GM18519 (cell line): Measurements from ENCODE around the gene CUX1.

Source experiments
- ATAC-seq: cut with Tn5 transposase; IDR thresholded peaks from one replicate; pipeline ENCODE4 v1.9.1; 2021; ENCODE audit warnings: mild to moderate bottlenecking, moderate library complexity; ENCODE audit not compliant: unreplicated experiment, low FRiP score

The CUX1 gene

GRCh38 chr7:102082693-102083368 lies 265.4 kb downstream of the CUX1 start:
- no peak for ATAC-seq

- ATAC-seq: no peak
Observed at GRCh38 chr7:102085218-102085772, 267.9 kb downstream of the CUX1 start.

GRCh38 chr7:102089175-102090098 lies 272.0 kb downstream of the CUX1 start:
- ATAC-seq: no peak

- ATAC-seq: no peak
Observed at GRCh38 chr7:102093599-102094315, 276.3 kb downstream of the CUX1 start.

- ATAC-seq: no peak
Observed at GRCh38 chr7:102094316-102094650, 276.9 kb downstream of the CUX1 start.

- no peak for ATAC-seq
Observed at GRCh38 chr7:102095321-102096011, 278.0 kb downstream of the CUX1 start.

GRCh38 chr7:102096012-102096332 lies 278.5 kb downstream of the CUX1 start:
- no peak for ATAC-seq

- no peak for ATAC-seq
Observed at GRCh38 chr7:102096706-102097427, 279.4 kb downstream of the CUX1 start.

- no peak for ATAC-seq
Observed at GRCh38 chr7:102097601-102098161, 280.3 kb downstream of the CUX1 start.

GRCh38 chr7:102098986-102099385 lies 281.6 kb downstream of the CUX1 start:
- no peak for ATAC-seq

- no peak for ATAC-seq
Observed at GRCh38 chr7:102099474-102099873, 282.0 kb downstream of the CUX1 start.

- no peak for ATAC-seq
Observed at GRCh38 chr7:102101111-102101551, 283.7 kb downstream of the CUX1 start.

- ATAC-seq: no peak
Observed at GRCh38 chr7:102101926-102102325, 284.5 kb downstream of the CUX1 start.

- no peak for ATAC-seq
Observed at GRCh38 chr7:102103027-102103372, 285.6 kb downstream of the CUX1 start.

GRCh38 chr7:102104245-102104644 lies 286.8 kb downstream of the CUX1 start:
- no peak for ATAC-seq

GRCh38 chr7:102106625-102107024 lies 289.2 kb downstream of the CUX1 start:
- ATAC-seq: no peak

- no peak for ATAC-seq
Observed at GRCh38 chr7:102107474-102108104, 290.2 kb downstream of the CUX1 start.

GRCh38 chr7:102111061-102112041 lies 293.9 kb downstream of the CUX1 start:
- ATAC-seq: no peak
